Fibroblast of mammary gland (primary cell): Measurements from ENCODE around the gene VDR.

Experiments
- DNase-seq: peaks from one replicate; pipeline ENCODE4 v3.0.0-alpha.2; 2010; ENCODE audit warnings: low read depth
- H3K4me3 ChIP-seq: 2 replicates; pipeline ENCODE4 v1.5.1; 2011; ENCODE audit warnings: low read depth, mild to moderate bottlenecking, low read length, moderate library complexity; ENCODE audit not compliant: control insufficient read depth
- TF ChIP-seq, protein P1 (sequence below): conservative IDR thresholded peaks from 2 replicates; pipeline ENCODE4 v1.5.1; 2011; ENCODE audit warnings: low read depth, low read length, inconsistent platforms; ENCODE audit not compliant: control insufficient read depth, insufficient read depth

The VDR gene

DNA sequence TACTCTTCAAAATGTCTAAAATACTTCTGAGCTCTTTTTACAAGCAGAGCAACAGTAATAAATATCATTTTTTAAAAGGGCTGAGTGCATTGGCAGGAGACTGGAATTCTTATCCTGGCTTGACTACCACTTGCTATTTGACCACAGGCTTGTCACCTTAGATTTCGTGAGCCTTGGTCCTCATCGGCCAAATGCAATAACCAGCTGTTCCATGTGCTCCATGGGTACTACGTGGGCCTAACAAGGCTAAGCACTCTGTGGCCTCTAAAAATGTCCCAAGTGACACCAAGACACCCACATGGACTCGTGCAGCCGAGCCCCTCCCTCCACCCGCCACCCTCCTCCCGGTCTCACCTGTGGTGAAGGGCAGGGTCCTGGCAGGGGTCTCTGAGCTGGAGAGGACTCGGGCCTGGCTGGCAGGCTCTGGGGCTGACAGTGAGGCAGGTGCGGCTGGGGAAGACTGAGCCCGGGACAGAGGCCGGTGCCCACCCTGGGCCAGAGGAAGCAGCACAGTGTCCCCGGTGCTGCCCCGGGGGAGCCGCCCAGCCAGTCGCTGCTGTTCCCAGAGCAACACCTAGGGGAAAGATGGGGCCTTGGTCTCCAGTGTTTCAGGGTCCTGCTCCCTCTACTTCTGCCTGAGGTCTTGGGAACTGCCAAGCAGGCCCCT lies 111.6 kb downstream of the VDR start:
- DNase-seq, result no peak

DNA sequence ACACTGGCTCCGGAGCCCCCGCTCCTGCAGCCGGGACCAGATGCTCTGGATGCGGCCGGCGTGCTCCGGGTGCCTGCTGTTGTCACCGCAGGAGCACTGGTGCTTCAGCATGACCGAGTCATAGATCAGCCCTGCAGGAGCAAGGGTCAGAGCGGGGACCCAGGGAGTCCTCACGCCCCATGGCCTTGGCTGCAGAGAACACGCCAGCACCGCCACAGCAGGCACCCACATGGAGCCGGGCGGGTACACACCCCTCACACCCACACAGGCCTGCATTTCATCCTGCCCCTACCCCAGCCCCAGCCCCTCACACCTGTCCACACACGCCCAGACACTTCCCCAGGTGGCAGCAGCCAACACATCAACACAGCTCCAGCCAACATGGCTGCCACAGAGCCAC lies 112.9 kb downstream of the VDR start:
- DNase-seq, result no peak
- TF ChIP-seq, protein P1, sequence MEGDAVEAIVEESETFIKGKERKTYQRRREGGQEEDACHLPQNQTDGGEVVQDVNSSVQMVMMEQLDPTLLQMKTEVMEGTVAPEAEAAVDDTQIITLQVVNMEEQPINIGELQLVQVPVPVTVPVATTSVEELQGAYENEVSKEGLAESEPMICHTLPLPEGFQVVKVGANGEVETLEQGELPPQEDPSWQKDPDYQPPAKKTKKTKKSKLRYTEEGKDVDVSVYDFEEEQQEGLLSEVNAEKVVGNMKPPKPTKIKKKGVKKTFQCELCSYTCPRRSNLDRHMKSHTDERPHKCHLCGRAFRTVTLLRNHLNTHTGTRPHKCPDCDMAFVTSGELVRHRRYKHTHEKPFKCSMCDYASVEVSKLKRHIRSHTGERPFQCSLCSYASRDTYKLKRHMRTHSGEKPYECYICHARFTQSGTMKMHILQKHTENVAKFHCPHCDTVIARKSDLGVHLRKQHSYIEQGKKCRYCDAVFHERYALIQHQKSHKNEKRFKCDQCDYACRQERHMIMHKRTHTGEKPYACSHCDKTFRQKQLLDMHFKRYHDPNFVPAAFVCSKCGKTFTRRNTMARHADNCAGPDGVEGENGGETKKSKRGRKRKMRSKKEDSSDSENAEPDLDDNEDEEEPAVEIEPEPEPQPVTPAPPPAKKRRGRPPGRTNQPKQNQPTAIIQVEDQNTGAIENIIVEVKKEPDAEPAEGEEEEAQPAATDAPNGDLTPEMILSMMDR, result no peak
- H3K4me3 ChIP-seq, result no peak overlapping the region

More for the DNA sequence above, 111.6 kb downstream of the VDR start:
- TF ChIP-seq, protein P1, result no peak
- H3K4me3 ChIP-seq, result no peak overlapping the region
